Tongue (tissue), 2 donors: ENCODE measurements around the gene NKAIN2. TPM values are rescaled to one million over a fixed set of nuclear protein-coding genes. Genes with fewer than 3 reads are reported as not detected.
A peak's percentile ranks its signal among the peaks of the same experiment; 100 is the strongest.

ENCODE experiments used
- DNase-seq: peaks from one replicate; pipeline ENCODE4 v3.0.0-alpha.2; 2015
- total RNA-seq: library from RNA; depleted of rRNA; stranded (reverse); fragments of >200 nt; gene quantifications from one replicate; pipeline ENCODE4 v1.2.3, GENCODE V29; 2014

NKAIN2 gene
- total RNA-seq, 1 donor from 2014 or later = 1.7 TPM

GRCh38 chr6:124033501-124033900 lies 229.8 kb downstream of the NKAIN2 start:
- DNase-seq = no peak

- DNase-seq = no peak
Observed at GRCh38 chr6:124036384-124036783, 232.7 kb downstream of the NKAIN2 start.

- no peak for DNase-seq
Observed at GRCh38 chr6:124040655-124041054, 237.0 kb downstream of the NKAIN2 start.

- DNase-seq = no peak
Observed at GRCh38 chr6:124052120-124052519, 248.5 kb downstream of the NKAIN2 start.

- DNase-seq = no peak
Observed at GRCh38 chr6:124053315-124053714, 249.7 kb downstream of the NKAIN2 start.

GRCh38 chr6:124054034-124054433 lies 250.4 kb downstream of the NKAIN2 start:
- DNase-seq = no peak

GRCh38 chr6:124055395-124055794 lies 251.7 kb downstream of the NKAIN2 start:
- DNase-seq = no peak

GRCh38 chr6:124055963-124056362 lies 252.3 kb downstream of the NKAIN2 start:
- no peak for DNase-seq

- no peak for DNase-seq
Observed at GRCh38 chr6:124056407-124057334, 253.0 kb downstream of the NKAIN2 start.

GRCh38 chr6:124057461-124057860 lies 253.8 kb downstream of the NKAIN2 start:
- no peak for DNase-seq

GRCh38 chr6:124064317-124065113 lies 260.9 kb downstream of the NKAIN2 start:
- no peak for DNase-seq

- no peak for DNase-seq
Observed at GRCh38 chr6:124066269-124066668, 262.6 kb downstream of the NKAIN2 start.

- DNase-seq = peak; percentile 74
Observed at GRCh38 chr6:124066946-124067552, 263.4 kb downstream of the NKAIN2 start.

GRCh38 chr6:124069230-124069950 lies 265.7 kb downstream of the NKAIN2 start:
- DNase-seq = peak; percentile 51

GRCh38 chr6:124073021-124073420 lies 269.4 kb downstream of the NKAIN2 start:
- DNase-seq = no peak

GRCh38 chr6:124073820-124074587 lies 270.3 kb downstream of the NKAIN2 start:
- no peak for DNase-seq

- DNase-seq = no peak
Observed at GRCh38 chr6:124074606-124075005, 270.9 kb downstream of the NKAIN2 start.

GRCh38 chr6:124076336-124077048 lies 272.8 kb downstream of the NKAIN2 start:
- DNase-seq = peak; percentile 54

GRCh38 chr6:124078169-124078568 lies 274.5 kb downstream of the NKAIN2 start:
- DNase-seq = peak; percentile 25

- no peak for DNase-seq
Observed at GRCh38 chr6:124080483-124080882, 276.8 kb downstream of the NKAIN2 start.

- DNase-seq = no peak
Observed at GRCh38 chr6:124090491-124090890, 286.8 kb downstream of the NKAIN2 start.
